HG02610 (cell line): ENCODE results near the gene CDC25B.

Experiments
- ATAC-seq: cut with Tn5 transposase; IDR thresholded peaks from one replicate; pipeline ENCODE4 v1.9.1; 2021; ENCODE audit warnings: mild to moderate bottlenecking, moderate library complexity; ENCODE audit not compliant: unreplicated experiment

The CDC25B gene

DNA sequence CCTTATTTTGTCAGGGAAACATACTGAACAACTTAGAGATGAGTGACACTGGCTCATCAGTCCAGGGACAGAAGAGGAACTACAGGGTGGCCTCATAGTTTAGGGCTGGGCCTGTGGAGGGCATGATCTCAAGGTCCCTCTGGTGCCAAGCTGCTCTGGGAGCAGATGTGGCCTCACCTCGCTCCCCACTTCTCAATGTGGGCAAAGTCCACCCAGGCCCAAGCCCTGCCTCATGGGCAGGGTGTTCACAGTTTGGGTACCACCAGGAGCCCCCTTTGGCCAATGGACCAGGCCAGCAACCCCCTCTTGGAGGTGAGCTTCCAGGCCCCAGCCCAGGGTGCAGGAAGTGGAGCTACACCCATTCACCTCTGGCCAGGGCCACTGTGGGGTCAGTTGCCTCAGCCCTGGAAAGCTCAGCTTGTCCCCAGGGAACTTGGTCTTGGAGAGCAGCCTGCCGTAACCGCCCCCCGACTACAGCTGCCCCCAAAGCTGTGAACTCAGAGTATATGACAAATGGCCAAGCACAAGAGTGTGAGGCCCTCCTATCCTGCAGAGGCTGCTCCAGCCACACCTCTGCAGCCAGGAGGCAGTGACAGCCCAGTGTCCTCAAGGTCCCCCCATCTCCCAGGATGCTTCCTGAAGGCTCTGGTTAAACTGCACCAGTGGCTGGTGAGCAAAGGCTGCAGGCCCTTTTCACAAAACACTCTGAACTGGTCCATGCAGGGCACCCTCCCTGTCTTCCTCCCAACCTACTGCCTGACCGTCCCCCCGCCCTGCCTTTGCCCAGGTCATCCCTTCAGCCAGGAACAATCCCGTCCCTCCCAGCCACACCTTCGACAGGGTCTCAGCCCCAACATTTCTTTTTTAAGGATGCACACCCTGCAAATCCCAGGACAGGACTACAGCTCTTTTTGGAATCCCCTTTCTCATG is 32.2 kb upstream of the CDC25B start:
- ATAC-seq = no peak

DNA sequence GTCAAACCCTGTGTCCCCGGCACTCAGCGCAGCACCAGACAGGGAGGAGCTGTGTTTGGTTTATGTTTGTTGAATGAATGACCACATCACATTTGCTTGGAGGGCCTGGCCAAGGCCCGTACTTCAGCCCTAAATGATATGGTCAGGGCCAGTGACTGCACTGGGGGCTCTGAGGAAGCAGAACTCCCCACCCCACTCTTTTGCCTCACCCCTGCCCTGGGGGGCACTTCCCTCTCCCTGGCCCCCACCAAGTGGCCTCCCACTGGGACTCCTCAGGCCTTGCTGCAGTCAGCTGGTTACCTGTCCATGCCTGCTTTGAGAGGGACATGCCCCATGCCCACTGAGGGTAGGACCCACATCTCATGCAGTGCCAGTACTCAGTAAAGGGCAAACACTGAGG is 31.5 kb upstream of the CDC25B start:
- no peak for ATAC-seq

DNA sequence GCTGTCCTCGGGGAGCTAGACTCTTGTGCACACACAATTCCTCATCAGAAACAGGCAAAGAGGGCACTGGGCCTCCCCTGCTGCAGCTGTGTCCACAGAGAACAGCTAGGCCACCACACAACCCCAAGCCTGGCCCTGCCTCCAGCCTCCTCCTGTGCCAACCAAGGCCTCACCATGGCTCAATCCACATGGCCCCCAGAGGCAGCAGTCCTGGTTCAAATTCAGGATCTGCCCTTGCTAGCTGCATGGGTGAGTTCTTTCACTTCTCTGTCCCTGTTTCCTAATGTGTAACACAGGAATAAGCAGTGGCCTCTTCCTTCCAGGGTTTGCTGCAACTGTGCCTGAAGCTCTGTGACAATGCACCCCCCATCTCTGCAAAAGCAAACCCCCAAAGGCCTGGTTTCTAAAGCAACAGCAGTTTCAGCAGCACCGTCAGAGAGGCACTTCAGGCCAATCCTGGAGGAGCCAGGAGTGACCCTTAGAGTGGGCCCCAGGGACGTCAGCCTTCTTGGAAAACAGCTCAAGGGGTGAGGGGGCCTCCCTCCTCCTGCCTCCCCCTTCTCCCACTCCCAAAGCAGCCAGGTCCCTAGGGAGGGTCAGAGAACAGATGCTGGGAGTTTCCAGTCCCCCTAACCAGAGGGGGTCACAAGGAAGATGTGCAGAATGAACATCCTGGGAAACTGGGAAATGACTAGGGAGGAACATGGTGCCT is 30.8 kb upstream of the CDC25B start:
- ATAC-seq = no peak

DNA sequence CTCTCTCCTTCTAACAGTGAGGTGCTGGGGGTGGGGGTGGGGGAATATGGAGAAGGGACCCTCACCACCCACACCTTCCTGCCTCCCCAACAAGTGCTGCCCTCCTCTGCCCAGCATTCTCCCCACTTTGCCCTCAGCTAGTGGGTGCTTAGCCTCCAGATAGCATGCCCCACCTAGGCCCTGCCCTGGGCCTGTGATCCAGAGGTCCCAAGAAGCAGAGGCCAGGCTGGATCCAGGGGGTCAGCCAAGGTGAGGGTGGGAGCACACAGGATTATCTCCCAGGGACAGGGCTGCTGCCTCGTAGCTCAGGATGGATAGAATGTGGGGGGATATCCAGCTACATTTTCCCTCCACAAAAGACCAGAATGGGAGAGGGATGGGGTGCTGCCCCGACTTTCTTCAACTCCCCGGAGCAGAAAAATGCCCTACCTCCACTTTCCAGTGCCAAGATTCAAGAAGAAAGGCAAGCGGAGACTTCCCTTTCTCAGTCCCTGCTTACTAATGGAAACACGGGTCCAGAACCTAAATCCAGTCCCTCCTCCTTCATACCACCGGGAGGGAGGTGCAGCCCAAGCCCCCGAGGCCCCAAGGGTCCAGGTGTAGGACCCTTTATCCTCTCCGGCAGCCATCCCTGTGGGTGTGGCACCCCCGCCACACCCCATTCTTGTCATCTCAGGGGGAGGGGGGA is 29.5 kb upstream of the CDC25B start:
- ATAC-seq = no peak

DNA sequence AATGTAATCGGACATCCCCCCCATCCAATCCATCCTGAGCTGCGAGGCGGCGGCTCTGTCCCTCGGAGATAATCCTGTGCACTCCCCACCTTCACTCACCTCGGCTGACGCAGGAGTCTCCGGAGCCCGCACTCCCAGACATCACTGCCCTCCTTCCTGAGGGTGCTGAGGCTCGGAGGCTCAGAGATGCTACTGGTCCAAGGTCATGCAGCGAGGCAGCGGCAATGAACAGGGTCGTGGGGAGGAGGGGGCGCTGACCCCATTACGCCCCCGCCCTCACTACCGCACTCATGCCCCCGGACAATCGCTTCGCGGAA is 29.0 kb upstream of the CDC25B start:
- ATAC-seq = no peak

DNA sequence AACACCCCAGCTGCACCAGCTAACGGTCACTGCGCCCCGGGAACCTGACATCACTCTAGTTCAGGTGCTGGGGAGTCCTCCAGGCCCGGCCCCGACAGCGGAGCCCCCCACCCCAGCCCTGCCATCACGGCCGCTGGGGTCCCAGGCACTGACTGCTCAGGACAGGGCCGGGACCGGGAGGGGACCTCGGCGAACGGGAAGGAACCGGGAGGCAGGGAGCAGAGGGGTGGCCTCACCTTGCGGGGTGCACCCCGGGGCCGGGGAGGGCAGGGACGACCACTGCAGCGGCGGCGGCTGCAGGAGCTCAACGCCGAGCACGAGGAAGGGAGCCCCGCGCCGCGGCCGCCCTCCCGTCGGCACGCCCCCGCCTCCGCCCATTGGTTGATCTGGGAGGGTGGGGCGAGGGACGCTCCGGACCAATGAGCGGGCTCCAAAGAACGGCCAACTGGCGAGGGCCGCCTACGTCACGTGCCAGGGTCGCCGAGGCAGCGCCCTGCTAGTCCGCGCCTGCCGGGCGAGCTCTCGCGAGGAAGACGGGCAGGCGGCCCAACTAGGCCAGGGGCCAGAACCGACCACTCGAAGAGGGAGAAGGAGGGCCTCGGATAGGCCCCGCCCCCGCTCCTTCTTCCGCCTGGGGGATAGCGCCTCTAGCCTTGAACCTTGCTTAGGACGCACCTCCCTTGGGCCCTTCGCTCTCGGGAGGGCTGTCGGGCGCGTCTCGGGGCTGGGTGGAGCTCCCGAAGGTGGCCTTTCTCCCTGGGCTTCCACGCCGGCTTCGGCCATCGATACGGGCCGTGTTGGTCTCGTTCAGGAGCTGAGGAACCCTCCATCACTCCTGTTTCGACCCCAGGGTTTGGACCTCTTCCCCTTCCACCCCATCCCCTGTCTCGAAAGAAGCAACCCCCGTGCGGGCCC is 28.4 kb upstream of the CDC25B start, which contains the start of gene ADISSP:
Gene ADISSP (minus strand): TSS at position 327 of the 915 bp plus-strand sequence. CDS start 7,653 bp downstream, outside the sequence.
- ATAC-seq = peak; percentile 93

DNA sequence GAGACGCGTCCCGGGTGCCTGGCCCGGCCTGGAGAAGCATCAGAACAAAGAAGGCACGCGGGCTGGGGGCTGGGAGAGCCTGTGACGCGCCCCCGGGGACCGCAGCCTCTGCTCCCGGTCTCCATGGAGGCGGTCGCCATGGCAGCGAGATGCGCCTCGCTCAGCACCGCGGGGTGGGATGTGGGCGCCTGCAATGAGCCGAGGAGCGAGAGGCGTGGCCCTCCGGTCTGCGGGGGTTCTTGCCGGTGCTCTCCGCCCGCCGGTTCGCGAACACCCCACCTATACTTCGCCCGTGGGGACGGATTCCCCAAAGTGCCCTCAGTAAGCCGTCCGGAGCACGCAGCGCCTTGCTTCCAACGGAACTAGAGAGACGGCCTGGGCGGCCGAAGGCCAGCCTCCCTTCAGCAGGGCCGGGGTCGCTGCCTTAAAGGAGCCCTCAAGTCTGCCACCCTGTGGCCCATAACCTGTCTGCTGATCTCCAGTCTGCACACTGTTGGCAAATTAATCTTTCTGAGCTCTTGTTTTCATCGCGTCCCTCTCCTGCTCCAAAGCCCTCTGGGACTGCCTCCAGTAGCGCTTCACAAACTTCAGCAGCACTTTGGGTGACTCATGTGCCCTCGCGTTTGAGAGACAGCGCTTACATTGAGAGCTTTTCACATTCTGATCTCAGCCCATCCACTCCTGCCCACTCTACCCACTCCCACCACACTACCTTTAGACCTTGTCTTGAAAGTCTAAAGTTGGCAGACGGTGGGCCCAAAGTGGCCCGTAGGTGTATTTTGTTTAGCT is 27.6 kb upstream of the CDC25B start:
- peak; percentile 29 for ATAC-seq

DNA sequence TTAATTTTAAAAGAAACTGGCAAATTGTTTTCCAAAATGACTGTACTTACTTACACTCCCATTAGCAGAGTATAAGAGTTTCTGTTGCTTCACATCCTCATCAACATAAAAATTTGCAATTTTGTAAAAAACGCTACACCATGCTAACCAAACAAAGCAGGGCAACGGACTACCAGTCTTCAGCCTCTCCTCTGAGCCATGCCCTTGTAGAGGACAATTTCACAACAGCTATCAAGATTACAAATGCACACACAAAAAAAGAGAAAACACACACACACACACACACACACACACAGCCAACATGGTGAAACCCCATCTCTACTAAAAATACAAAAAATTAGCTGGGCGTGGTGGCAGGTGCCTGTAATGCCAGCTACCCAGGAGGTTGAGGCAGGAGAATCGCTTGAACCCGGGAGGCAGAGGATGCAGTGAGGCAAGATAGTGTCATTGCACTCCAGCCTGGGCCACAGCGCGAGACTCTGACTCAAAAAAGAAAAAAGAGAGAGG is 24.5 kb upstream of the CDC25B start:
- ATAC-seq = no peak

DNA sequence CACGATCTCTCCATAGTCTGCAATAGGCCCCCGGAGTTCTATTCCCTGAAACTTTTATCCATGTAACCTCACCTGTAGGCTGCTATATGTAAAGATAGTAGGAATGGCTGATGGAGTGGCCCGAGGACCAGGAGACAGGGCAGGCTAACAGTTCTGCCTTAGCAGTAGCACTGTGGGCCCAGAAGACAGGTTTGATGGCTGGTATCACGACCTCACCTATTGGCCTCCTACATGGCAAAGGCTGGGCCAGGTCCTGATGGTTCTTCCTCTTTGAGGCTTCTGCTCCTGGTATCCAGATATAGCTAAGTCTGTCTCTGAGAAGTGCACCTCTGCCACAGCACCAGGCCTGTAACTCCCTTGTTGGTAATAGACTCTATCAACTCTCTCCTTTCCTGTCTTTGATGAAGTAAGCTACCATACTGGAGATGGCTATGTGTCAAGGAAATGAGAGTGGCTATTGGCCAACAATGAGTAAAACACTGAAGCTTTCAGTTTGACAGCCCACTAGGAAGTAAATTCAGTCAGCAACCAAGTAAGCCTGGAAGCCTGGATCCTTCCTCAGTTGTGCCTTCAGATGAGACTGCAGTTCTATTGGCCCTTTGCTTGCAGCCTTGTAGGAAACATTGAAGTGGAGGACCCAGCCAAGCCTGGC is 20.5 kb upstream of the CDC25B start:
- no peak for ATAC-seq

DNA sequence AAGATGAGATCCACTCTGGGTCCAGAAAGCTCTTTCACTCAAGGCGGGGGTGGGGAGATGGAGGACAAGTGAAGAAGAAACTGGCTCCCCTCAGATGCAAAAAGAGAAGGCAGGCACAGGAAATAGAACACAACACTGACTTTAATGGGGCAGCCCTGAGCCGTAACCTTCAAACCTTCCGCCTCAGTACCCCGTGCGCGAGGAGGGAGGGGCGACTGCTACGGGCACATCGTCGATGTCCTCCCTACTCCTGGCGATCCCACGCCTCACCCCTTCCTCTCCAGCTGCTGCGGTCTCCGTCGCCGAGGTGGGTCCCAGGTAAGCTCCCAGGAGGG is 18.8 kb upstream of the CDC25B start:
- ATAC-seq = no peak

DNA sequence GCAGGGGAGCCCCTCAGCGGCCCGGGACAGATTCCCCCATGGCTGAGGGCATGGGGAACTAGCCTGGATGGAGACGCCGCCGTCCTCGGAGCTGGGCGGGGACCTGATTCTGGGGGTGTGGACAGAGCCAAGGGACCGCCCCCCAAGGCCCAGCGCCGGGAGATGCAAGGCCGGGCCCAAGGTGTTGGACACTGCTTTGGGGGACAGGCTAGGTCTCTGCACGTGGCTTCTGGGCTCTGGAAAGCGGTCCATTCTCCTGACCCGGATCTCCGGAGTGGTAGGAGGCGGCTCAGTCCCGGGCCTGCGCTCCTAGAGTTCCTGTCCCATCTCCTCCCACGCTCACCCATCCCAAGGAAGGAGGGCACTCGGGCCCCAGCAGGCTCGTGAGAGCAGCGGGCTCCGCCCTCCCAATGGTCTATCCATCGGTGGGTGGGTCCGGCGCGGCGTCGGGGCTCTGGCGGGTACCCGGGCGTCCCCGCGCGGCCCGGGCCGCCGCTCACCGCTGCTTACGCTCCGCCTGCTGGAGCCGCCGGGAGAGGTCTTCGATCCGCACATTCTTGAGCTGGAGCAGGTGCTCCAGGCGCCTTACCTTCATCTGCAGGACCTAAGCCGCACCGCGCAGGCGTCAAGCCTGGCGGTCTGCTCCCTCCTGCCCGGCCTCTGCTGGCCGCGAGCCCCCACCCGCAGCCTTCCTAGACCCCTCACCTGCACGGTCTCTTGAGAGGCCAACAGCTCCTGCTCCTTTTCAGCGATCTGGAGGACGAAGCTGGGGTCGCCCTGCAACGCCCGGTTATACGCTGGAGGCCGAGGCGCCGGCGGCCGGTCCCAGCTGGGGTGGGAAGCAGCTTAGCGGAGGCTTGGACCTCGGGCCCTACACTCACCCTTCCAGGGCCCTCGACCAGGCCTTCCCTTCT is 18.1 kb upstream of the CDC25B start:
- no peak for ATAC-seq

DNA sequence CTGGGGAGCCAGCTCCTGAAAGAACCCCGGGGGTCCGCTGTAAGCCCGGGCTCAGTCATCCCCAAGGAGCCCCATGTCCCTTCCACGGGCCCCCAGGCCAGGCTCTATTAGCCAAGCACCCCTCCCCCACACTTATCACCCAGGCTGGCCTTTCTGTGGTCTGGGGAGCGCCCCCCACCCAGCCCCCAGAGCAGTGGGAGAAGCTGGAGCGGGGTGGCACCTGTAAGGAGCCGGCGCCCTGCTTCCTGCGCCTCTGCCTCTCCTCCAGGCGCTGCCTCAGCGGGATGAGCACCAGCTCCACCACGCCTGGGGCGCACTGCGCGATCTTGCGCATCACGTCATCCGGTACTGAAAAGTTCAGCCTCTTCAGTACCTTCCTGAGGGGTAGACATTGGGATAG is 17.1 kb upstream of the CDC25B start:
- ATAC-seq = no peak

DNA sequence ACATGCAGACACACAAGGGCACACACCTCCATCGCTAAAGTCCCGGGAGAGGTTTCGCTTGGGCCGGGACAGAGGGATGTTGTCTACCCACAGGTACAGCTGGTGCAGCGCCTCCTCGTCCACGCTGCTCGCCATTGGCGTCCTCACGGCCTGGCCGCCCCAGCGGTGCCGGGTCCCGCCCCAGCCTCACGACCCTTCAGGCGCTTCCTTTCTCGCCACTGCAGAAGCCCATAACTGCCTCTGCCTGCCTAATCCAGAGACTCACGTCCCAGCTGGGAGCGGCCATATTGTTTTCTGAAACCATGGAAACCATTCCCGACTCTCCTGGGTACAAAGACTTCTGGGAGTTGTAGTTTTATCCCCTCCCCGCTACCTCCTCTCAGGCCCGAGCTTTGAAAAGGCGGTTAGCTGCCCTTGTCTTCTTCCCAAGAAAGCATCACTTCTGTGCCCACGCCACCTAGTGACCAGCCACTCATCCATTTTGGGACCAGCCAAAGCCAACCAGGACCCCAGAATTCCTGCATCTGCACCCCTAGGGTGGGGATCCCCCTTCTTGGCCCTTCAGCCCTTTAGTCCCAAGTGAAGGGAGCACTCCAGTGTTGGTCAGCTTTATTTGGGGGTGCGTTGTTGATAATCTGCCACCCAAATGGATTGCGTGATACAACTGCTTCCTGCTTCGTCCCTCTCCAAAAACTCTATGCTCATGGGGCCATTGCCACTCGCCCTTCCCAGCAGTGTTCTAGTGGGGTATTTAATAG is 14.8 kb upstream of the CDC25B start, which contains the start of gene SPEF1:
Gene SPEF1 (minus strand): TSS at position 296 of the 758 bp plus-strand sequence. CDS start 161 bp downstream, at position 135.
- ATAC-seq = peak; percentile 70

DNA sequence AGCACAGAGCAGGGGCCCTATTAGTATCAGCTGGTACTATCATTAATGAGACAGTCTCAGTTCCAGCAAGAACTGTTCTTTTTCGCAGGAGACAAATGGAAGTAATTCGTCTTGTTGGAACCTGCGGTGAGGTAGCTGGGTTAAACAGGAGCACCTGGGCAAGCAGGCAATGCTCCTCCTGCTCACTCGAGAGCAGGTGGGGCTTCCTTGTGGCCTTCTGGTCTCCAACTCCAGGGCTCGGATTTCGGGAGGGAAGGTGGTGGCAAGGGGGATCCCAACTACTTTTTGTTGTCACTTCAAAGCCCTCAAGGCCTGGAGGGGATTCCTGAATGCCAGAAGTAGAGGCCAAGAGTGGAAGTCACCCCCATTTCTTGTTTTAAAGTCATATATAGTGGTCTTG is 13.5 kb upstream of the CDC25B start:
- ATAC-seq = no peak

DNA sequence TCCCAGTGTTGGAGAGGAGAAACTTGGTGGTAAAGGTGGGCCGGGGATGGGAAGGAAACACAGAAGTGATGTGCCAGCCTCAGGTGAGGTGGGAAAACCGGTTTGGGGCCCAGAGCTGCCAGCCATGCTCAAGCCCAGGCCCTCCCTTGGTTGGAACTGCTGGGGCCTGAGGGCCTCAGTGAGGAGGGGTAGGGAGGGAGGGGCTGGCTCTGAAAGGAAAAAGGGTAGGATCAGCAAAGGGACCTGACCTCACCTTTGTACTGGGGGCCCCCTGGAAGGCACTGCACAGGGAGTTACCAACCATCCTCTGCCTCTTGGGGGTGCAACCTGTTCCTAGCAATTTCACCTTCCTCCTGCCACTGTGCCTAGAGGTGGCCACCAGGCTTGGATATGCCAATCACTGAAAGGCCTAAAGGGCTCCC is 13.0 kb upstream of the CDC25B start:
- ATAC-seq = no peak

DNA sequence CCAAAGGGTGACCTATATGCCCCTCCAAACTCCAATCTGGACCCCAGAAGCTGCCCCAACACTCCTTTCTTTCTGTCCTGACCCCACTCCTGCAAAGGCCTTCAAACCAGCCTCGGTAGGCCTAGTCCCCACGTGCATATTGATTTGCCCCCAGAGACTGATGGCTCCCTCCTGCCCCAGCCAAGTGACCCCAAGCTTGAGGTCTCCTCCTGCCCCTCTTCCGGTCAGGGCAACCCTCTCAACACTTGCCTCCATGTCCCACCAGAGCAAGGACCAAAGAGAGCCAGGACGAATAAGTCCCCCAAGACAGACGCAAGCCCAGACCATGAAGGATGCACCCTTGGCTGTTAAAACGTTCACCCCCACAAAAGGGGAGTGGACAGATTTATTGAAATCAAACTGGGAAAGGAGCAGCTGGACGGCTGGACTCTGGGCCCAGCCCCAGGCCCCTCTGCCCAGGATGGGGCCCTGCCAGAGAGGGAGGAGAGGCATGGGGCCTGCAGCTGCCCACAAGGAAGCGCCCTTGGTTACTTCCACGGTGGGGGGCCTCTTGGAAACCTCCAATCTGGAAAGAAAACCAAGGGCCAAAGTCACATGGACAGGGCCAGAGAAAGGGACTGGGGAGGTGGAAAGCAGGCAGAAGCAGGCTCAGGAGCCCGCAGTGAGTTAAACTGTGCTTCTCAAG is 12.5 kb upstream of the CDC25B start:
- no peak for ATAC-seq
